Measurements from ENCODE around the gene MYO1E.

The MYO1E gene

GRCh38 chr15:59362331-59362730, 10.3 kb downstream of the MYO1E start:
- ATAC-seq = no peak
- TF ChIP-seq TSHZ2 (CRISPR knock-in tag; IDR thresholded peaks at IDR 0.05) (no peak), RARB (CRISPR knock-in tag; IDR thresholded peaks at IDR 0.05) (no peak), SNAI2 (CRISPR knock-in tag; IDR thresholded peaks at IDR 0.05) (no peak), ZFP3 (CRISPR knock-in tag; IDR thresholded peaks at IDR 0.05) (no peak), ZFP30 (CRISPR knock-in tag; IDR thresholded peaks at IDR 0.05) (no peak), ESRRG (CRISPR knock-in tag; IDR thresholded peaks at IDR 0.05) (no peak), ZNF565 (CRISPR knock-in tag; conservative IDR thresholded peaks at IDR 0.05; ENCODE audit: low read depth) (no peak), CSDC2 (CRISPR knock-in tag; IDR thresholded peaks at IDR 0.05) (no peak)

GRCh38 chr15:59360896-59361295, 11.8 kb downstream of the MYO1E start:
- no peak for ATAC-seq

GRCh38 chr15:59360305-59360704, 12.4 kb downstream of the MYO1E start:
- TF ChIP-seq ZNF565 (CRISPR knock-in tag; conservative IDR thresholded peaks at IDR 0.05; ENCODE audit: low read depth) (no peak), CSRNP3 (CRISPR knock-in tag; IDR thresholded peaks at IDR 0.05) (no peak), RARB (CRISPR knock-in tag; IDR thresholded peaks at IDR 0.05) (no peak), PATZ1 (CRISPR knock-in tag; IDR thresholded peaks at IDR 0.05; ENCODE audit: borderline replicate concordance) (no peak), POU6F1 (CRISPR knock-in tag; IDR thresholded peaks at IDR 0.05; ENCODE audit: borderline replicate concordance, low read depth) (no peak), BACH2 (CRISPR knock-in tag; IDR thresholded peaks at IDR 0.05; ENCODE audit: borderline replicate concordance) (no peak), ZFP30 (CRISPR knock-in tag; IDR thresholded peaks at IDR 0.05) (no peak), TSHZ2 (CRISPR knock-in tag; IDR thresholded peaks at IDR 0.05) (no peak), OSR1 (CRISPR knock-in tag; IDR thresholded peaks at IDR 0.05) (no peak), SNAI2 (CRISPR knock-in tag; IDR thresholded peaks at IDR 0.05) (no peak)
- peak; percentile 46; the same call in 1 of the 3 replicates for ATAC-seq

More at GRCh38 chr15:59360896-59361295, 11.8 kb downstream of the MYO1E start:
- TF ChIP-seq TOX (CRISPR knock-in tag; IDR thresholded peaks at IDR 0.05; ENCODE audit: borderline replicate concordance) = no peak
- no peak for TF ChIP-seq ZNF70 (CRISPR knock-in tag; IDR thresholded peaks at IDR 0.05)
- no peak for TF ChIP-seq TCF4 (CRISPR knock-in tag; IDR thresholded peaks at IDR 0.05; ENCODE audit: borderline replicate concordance)
- TF ChIP-seq ZC3H10 (CRISPR knock-in tag; IDR thresholded peaks at IDR 0.05) = no peak
- no peak for TF ChIP-seq PATZ1 (CRISPR knock-in tag; IDR thresholded peaks at IDR 0.05; ENCODE audit: borderline replicate concordance)
